Measurements from ENCODE around the gene ZNF74. TPM values are rescaled to one million over a fixed set of nuclear protein-coding genes. Genes with fewer than 3 reads are reported as not detected.

Gene ZNF74
- total and polyA plus RNA-seq, 2 donors: 5.0 to 6.1 TPM

DNA sequence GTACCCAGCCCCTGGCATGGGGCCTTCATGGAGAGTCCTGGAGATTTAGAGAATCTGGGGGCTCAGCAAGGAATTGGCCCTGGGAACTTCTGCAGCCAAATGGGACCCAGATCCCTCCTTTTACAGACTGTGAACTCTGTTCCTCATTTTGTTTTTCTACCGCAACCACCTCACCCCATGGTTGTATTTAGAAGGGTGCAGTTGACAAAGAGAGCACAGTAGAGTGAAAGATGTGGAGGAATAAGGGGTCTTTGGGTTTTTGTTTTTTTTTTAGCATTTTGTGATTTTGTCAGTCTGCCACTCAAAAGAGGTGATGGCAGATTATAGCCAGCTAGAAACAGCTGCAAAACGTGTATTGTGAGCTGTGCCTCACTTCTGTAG is 1.9 kb downstream of the ZNF74 start:
- Histone ChIP-seq H3K4me3 (ENCODE audit: low read length in 2 of 2) (no peak overlapping the region), H3K9me3 (ENCODE audit: control insufficient read depth in 2 of 2, insufficient read depth in 1 of 2, low read length in 1 of 2) (no peaks in the 10 kb centered on the region), H3K36me3 (ENCODE audit: control insufficient read depth in 2 of 2, insufficient read depth in 2 of 2, low read length in 1 of 2) (peaks cover 5 to 6% of the 10 kb centered on the region in 2 donors), H3K27me3 (ENCODE audit: control insufficient read depth in 2 of 2, insufficient read depth in 1 of 2, low read length in 1 of 2) (peaks cover 0 to 6% of the 10 kb centered on the region in 2 donors), H3K4me1 (ENCODE audit: control insufficient read depth in 2 of 2, insufficient read depth in 2 of 2, low read length in 2 of 2) (peaks cover 3 to 21% of the 10 kb centered on the region in 2 donors), H3K27ac (ENCODE audit: low read depth in 1 of 2, low read length in 1 of 2) (no peak overlapping the region)
- WGBS: 70% methylated on average over 2 of the region's 2 CpGs
- no peak for DNase-seq (ENCODE audit: low read depth in 6 of 9, low spot score in 9 of 9)

DNA sequence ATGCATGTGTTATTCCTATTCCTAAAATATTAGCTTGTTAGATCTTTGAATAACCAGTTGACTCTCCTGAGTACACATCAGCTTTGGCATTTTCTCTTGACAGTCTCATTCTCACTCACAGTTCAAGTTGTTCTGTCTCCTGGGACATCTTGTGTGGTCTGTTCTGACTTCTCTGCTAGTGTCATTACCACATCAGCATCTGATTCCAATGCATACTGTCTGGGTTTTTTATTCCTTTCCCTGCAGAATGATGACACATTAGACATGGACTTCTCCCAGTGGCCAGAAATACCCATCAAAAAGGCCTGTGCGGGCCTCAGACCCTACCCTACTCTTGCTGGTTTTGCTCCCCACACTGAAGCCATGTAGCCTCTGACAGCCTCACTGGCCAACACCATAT is 2.7 kb downstream of the ZNF74 start:
- Histone ChIP-seq H3K27ac (ENCODE audit: low read depth in 1 of 2, low read length in 1 of 2) (no peak overlapping the region), H3K27me3 (ENCODE audit: control insufficient read depth in 2 of 2, insufficient read depth in 1 of 2, low read length in 1 of 2) (peaks cover 0 to 6% of the 10 kb centered on the region in 2 donors), H3K4me1 (ENCODE audit: control insufficient read depth in 2 of 2, insufficient read depth in 2 of 2, low read length in 2 of 2) (peaks cover 3 to 21% of the 10 kb centered on the region in 2 donors), H3K4me3 (ENCODE audit: low read length in 2 of 2) (no peak overlapping the region), H3K36me3 (ENCODE audit: control insufficient read depth in 2 of 2, insufficient read depth in 2 of 2, low read length in 1 of 2) (peaks cover 5 to 6% of the 10 kb centered on the region in 2 donors), H3K9me3 (ENCODE audit: control insufficient read depth in 2 of 2, insufficient read depth in 1 of 2, low read length in 1 of 2) (no peaks in the 10 kb centered on the region)
- WGBS: 92% methylated on average over 1 of the region's 1 CpG
- no peak for DNase-seq (ENCODE audit: low read depth in 6 of 9, low spot score in 9 of 9)

DNA sequence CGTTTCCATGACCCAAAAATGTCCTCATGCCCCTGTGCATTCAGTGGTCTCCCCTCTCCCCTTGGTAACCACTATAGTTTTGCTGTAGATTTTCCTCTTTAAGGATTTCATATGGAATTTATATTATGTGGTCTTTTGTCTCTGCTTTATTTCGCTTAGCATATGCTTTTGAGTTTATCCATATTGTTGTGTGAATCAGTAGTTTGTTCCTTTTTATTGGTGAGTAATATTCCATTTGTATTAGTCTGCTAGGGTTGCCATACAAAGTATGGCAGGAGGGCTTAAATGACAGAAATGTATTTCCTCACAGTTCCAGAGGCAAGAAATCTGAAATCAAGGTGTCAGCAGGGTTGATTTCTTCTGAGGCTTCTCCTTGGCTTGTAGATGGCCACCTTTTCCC is 3.5 kb downstream of the ZNF74 start:
- no peak overlapping the region for H3K27ac ChIP-seq (ENCODE audit: low read depth in 1 of 2, low read length in 1 of 2)
- H3K36me3 ChIP-seq (ENCODE audit: control insufficient read depth in 2 of 2, insufficient read depth in 2 of 2, low read length in 1 of 2): peaks cover 5 to 6% of the 10 kb centered on the region in 2 donors
- peaks cover 3 to 21% of the 10 kb centered on the region in 2 donors for H3K4me1 ChIP-seq (ENCODE audit: control insufficient read depth in 2 of 2, insufficient read depth in 2 of 2, low read length in 2 of 2)
- no peaks in the 10 kb centered on the region for H3K9me3 ChIP-seq (ENCODE audit: control insufficient read depth in 2 of 2, insufficient read depth in 1 of 2, low read length in 1 of 2)
- H3K27me3 ChIP-seq (ENCODE audit: control insufficient read depth in 2 of 2, insufficient read depth in 1 of 2, low read length in 1 of 2): peaks cover 0 to 6% of the 10 kb centered on the region in 2 donors
- WGBS: 96% methylated on average over 2 of the region's 2 CpGs
- no peak for DNase-seq (ENCODE audit: low read depth in 6 of 9, low spot score in 9 of 9)
- H3K4me3 ChIP-seq (ENCODE audit: low read length in 2 of 2): no peak overlapping the region

DNA sequence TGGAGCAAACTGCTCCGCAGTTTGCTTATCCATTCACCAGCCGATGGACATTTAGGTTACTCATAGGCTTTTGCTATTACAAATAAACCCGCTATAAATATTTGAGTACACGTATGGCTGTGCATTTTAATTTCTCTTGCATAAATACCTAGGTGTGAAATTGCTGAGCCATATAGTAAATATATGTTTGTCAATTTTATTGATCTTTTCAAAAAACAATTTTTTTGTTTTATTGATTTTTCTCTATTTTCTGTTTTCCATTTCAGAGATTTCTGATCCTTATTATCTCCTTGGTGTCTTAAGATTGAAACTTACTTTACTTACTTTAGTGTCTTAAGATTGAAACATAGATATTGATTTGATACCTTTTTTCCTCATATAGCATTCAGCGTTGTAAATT is 4.5 kb downstream of the ZNF74 start:
- DNase-seq (ENCODE audit: low read depth in 6 of 9, low spot score in 9 of 9): no peak
- H3K27ac ChIP-seq (ENCODE audit: low read depth in 1 of 2, low read length in 1 of 2): no peak overlapping the region
- no peaks in the 10 kb centered on the region for H3K9me3 ChIP-seq (ENCODE audit: control insufficient read depth in 2 of 2, insufficient read depth in 1 of 2, low read length in 1 of 2)
- peaks cover 6 to 9% of the 10 kb centered on the region in 2 donors for H3K36me3 ChIP-seq (ENCODE audit: control insufficient read depth in 2 of 2, insufficient read depth in 2 of 2, low read length in 1 of 2)
- WGBS: 97% methylated on average over 5 of the region's 5 CpGs
- H3K4me3 ChIP-seq (ENCODE audit: low read length in 2 of 2): no peak overlapping the region
- H3K4me1 ChIP-seq (ENCODE audit: control insufficient read depth in 2 of 2, insufficient read depth in 2 of 2, low read length in 2 of 2): peaks cover 1 to 19% of the 10 kb centered on the region in 2 donors
- peaks cover 0 to 6% of the 10 kb centered on the region in 2 donors for H3K27me3 ChIP-seq (ENCODE audit: control insufficient read depth in 2 of 2, insufficient read depth in 1 of 2, low read length in 1 of 2)

DNA sequence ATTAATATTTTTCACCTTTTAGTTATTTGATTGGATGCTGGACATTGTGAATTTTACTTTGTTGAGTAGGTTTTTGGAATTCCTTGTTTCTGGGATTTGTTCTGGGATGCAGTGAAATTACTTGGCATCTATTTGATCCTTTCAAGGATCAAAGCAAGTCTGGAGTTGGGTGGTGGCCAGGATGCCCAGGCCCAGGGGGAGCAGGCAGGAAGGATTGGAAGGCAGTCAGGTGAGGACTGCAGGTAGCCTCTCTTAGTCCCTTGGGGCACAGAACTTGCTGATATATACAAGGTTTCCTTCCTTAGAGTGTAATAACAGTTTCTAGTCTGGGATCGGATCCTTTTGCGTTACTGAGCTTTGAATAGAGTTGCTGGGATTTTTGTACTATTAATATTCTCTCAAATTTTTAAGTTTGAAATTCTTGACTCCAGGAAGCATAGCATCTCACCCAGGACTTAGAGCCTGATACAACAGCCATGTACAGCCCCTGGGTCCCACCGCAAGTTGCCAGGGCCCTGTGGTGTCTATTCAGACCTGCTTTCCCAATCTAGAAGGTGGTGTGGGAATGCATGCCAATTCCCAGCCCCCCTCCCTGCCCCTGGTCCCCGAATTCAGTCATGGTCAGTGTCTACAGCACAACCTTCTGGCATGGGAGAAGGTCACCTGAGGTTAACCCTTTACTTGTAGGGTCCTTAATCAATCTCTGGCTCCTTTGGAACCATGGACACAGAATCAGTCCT is 6.1 kb downstream of the ZNF74 start:
- Histone ChIP-seq H3K9me3 (ENCODE audit: control insufficient read depth in 2 of 2, insufficient read depth in 1 of 2, low read length in 1 of 2) (no peaks in the 10 kb centered on the region), H3K4me1 (ENCODE audit: control insufficient read depth in 2 of 2, insufficient read depth in 2 of 2, low read length in 2 of 2) (peaks cover 0 to 8% of the 10 kb centered on the region in 2 donors), H3K4me3 (ENCODE audit: low read length in 2 of 2) (no peak overlapping the region), H3K36me3 (ENCODE audit: control insufficient read depth in 2 of 2, insufficient read depth in 2 of 2, low read length in 1 of 2) (peaks cover 6 to 10% of the 10 kb centered on the region in 2 donors), H3K27me3 (ENCODE audit: control insufficient read depth in 2 of 2, insufficient read depth in 1 of 2, low read length in 1 of 2) (no peaks in the 10 kb centered on the region), H3K27ac (ENCODE audit: low read depth in 1 of 2, low read length in 1 of 2) (no peak overlapping the region)
- no peak for DNase-seq (ENCODE audit: low read depth in 6 of 9, low spot score in 9 of 9)
- WGBS: 88% methylated on average over 4 of the region's 4 CpGs

DNA sequence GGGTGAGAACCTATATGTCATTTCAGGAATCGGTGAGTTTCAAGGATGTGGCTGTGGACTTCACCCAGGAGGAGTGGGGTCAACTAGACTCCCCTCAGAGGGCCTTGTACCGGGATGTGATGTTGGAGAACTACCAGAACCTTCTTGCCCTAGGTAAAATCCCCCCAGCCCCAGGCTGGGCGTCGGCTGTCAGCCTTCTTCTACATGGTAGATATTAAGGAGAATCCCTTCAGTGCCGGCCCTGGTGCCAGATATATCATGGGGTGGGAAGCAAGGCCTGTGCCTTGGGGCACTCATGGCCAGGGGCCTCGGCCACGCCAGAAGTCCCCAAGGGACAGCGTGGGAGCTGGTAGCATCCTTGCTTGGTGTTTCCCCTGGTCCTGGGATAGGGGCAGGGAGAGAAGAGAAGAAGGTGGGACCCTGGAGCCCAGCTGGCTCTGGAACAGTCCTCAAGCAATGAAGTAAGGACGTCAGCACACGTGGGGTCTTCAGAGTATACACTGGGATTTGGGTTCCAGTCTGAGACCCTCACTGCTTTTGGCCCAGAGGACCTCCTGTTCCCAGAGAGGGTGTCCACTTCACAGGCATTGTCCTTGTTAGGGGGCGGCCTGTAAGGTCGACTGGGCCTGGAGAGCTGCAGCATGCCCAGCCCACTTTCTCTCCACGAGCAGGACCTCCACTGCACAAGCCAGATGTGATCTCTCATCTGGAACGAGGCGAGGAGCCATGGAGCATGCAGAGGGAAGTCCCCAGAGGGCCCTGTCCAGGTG is 6.8 kb downstream of the ZNF74 start:
- DNase-seq (ENCODE audit: low read depth in 6 of 9, low spot score in 9 of 9): no peak
- WGBS: 95% methylated on average over 15 of the region's 15 CpGs
- Histone ChIP-seq H3K4me1 (ENCODE audit: control insufficient read depth in 2 of 2, insufficient read depth in 2 of 2, low read length in 2 of 2) (peaks cover 0 to under 1% of the 10 kb centered on the region in 2 donors), H3K4me3 (ENCODE audit: low read length in 2 of 2) (no peak overlapping the region), H3K27ac (ENCODE audit: low read depth in 1 of 2, low read length in 1 of 2) (no peak overlapping the region), H3K27me3 (ENCODE audit: control insufficient read depth in 2 of 2, insufficient read depth in 1 of 2, low read length in 1 of 2) (no peaks in the 10 kb centered on the region), H3K36me3 (ENCODE audit: control insufficient read depth in 2 of 2, insufficient read depth in 2 of 2, low read length in 1 of 2) (peaks cover 7 to 17% of the 10 kb centered on the region in 2 donors), H3K9me3 (ENCODE audit: control insufficient read depth in 2 of 2, insufficient read depth in 1 of 2, low read length in 1 of 2) (no peaks in the 10 kb centered on the region)

DNA sequence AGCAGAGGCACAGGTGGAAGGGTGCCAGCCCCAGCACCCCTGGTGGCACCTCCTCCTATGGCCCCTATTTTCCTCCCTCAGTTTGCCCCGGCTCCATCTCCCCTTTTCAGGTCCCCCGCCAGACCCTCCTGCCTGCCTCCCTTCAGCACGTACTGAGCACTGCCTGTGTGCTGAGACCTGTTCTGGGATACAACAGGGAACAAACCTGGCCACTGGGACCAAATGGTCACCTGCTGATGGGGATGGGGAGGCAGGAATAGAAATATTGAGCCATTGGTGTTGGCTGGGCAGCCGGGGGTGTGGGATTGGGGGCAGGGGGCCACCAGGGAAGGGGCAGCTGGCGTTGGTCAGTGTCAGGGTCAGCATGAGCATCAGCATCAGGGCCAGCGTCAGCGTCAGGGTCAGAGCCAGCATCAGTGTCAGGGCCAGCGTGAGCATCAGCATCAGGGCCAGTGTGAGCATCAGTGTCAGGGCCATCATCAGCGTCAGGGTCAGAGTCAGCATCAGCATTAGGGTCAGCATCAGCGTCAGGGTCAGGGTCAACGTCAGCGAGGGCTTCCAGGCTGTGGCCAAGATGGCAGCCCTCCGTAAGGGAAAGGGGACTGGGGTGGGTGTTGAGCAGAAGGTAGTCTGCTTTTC is 7.5 kb downstream of the ZNF74 start:
- no peaks in the 10 kb centered on the region for H3K27me3 ChIP-seq (ENCODE audit: control insufficient read depth in 2 of 2, insufficient read depth in 1 of 2, low read length in 1 of 2)
- H3K4me1 ChIP-seq (ENCODE audit: control insufficient read depth in 2 of 2, insufficient read depth in 2 of 2, low read length in 2 of 2): no peaks in the 10 kb centered on the region
- no peak overlapping the region for H3K27ac ChIP-seq (ENCODE audit: low read depth in 1 of 2, low read length in 1 of 2)
- WGBS: 97% methylated on average over 13 of the region's 13 CpGs
- H3K4me3 ChIP-seq (ENCODE audit: low read length in 2 of 2): no peak overlapping the region
- no peak for DNase-seq (ENCODE audit: low read depth in 6 of 9, low spot score in 9 of 9)
- H3K9me3 ChIP-seq (ENCODE audit: control insufficient read depth in 2 of 2, insufficient read depth in 1 of 2, low read length in 1 of 2): no peaks in the 10 kb centered on the region
- H3K36me3 ChIP-seq (ENCODE audit: control insufficient read depth in 2 of 2, insufficient read depth in 2 of 2, low read length in 1 of 2): peaks cover 10 to 24% of the 10 kb centered on the region in 2 donors

DNA sequence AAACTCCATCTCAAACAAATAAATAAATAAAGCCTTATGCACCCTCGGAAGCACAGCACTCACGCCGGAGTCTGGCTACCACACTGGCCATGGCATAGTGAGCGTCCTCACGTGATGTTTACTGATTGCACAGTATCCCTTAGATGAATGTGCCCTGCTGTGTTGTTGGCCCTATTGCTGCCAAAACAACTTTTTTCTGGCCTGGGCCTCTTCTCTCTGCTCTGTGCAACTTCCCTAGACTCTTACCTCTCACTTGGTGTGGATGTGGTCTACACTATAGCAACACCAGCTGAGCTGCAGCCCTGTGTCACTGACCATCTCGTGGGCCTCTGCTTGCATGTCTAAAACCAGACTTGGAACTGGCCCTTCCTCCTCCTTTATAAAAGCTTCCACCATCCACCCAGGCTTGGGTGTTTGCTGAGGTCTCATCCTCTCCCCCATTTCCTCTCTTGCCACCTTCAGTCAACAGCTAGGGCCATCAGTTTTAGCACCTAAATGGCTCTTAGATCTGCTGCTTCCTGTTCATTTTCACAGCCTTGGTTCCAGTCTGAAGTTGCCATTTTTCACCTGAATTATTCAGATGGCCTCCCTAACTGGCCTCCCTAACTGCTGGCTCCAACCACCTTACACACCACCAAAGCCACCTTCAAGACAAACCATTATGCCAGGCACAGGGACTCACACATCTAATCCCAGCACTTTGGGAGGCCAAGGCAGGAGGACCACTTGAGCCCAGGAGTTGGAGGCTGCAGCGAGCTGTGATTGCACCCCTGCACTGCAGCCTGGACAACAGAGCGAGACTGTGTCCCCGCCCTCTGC is 9.2 kb downstream of the ZNF74 start:
- H3K4me1 ChIP-seq (ENCODE audit: control insufficient read depth in 2 of 2, insufficient read depth in 2 of 2, low read length in 2 of 2): no peaks in the 10 kb centered on the region
- H3K36me3 ChIP-seq (ENCODE audit: control insufficient read depth in 2 of 2, insufficient read depth in 2 of 2, low read length in 1 of 2): peaks cover 17 to 31% of the 10 kb centered on the region in 2 donors
- H3K9me3 ChIP-seq (ENCODE audit: control insufficient read depth in 2 of 2, insufficient read depth in 1 of 2, low read length in 1 of 2): no peaks in the 10 kb centered on the region
- no peaks in the 10 kb centered on the region for H3K27me3 ChIP-seq (ENCODE audit: control insufficient read depth in 2 of 2, insufficient read depth in 1 of 2, low read length in 1 of 2)
- no peak overlapping the region for H3K27ac ChIP-seq (ENCODE audit: low read depth in 1 of 2, low read length in 1 of 2)
- no peak for DNase-seq (ENCODE audit: low read depth in 6 of 9, low spot score in 9 of 9)
- no peak overlapping the region for H3K4me3 ChIP-seq (ENCODE audit: low read length in 2 of 2)
- WGBS: 96% methylated on average over 9 of the region's 9 CpGs
